OCI-LY3 (cell line): ENCODE measurements around the gene VWA1.
A peak's percentile ranks its signal among the peaks of the same experiment; 100 is the strongest.

ENCODE experiments used
- H2AFZ ChIP-seq: fragments of 200-600, 300-600 bp; shearing (Covaris generic); 2 replicates; pipeline ENCODE4 v1.6.0; 2014; ENCODE audit warnings: antibody characterized with exemption, low read depth, low read length
- H3K27ac ChIP-seq: fragments of 200-600, 300-600 bp; sonication (generic); 2 replicates; pipeline ENCODE4 v1.5.1; 2014; ENCODE audit warnings: mild to moderate bottlenecking, low read length, moderate library complexity, mixed read lengths
- H3K27me3 ChIP-seq: fragments of 200-600, 300-600 bp; sonication (generic); 2 replicates; pipeline ENCODE4 v1.6.1; 2014; ENCODE audit warnings: low read depth, low read length, mixed read lengths
- H3K36me3 ChIP-seq: fragments of 200-600, 300-600 bp; sonication (generic); replicated peaks from 2 replicates; pipeline ENCODE3; 2014; ENCODE audit warnings: low read depth, low read length, mixed read lengths
- H3K4me1 ChIP-seq: fragments of 300-600, 200-600 bp; sonication (generic); 2 replicates; pipeline ENCODE4 v1.6.1; 2014; ENCODE audit warnings: low read length, mixed read lengths
- H3K4me2 ChIP-seq: fragments of 200-600, 300-600 bp; sonication (generic); 2 replicates; pipeline ENCODE4 v1.6.1; 2014; ENCODE audit warnings: low read length, mixed read lengths
- H3K4me3 ChIP-seq: fragments of 300-600, 200-600 bp; sonication (generic); 2 replicates; pipeline ENCODE4 v1.5.1; 2014; ENCODE audit warnings: antibody characterized with exemption, mild to moderate bottlenecking, low read length, moderate library complexity
- H3K79me2 ChIP-seq: fragments of 300-600, 200-600 bp; shearing (Covaris generic); 2 replicates; pipeline ENCODE4 v1.6.1; 2014; ENCODE audit warnings: mild to moderate bottlenecking, low read length, mixed read lengths
- H3K9ac ChIP-seq: fragments of 300-600, 200-600 bp; shearing (Covaris generic); 2 replicates; pipeline ENCODE4 v1.6.0; 2014; ENCODE audit warnings: mild to moderate bottlenecking, low read length, moderate library complexity
- H3K9me3 ChIP-seq: fragments of 200-600, 300-600 bp; shearing (Covaris generic); 2 replicates; pipeline ENCODE4 v1.6.1; 2014; ENCODE audit warnings: low read length, mixed read lengths; ENCODE audit not compliant: insufficient read depth
- H4K20me1 ChIP-seq: fragments of 200-600, 300-600 bp; sonication (generic); 2 replicates; pipeline ENCODE4 v1.6.1; 2016; ENCODE audit warnings: low read length, mixed read lengths; ENCODE audit not compliant: insufficient read depth
- CTCF ChIP-seq: fragments of 200-600, 300-600 bp; sonication (generic); IDR thresholded peaks from 2 replicates; pipeline ENCODE4 v1.5.1; 2014; ENCODE audit warnings: antibody characterized with exemption, low read length, low read depth
- EZH2phosphoT487 ChIP-seq: fragments of 200-600 bp; shearing (Covaris generic); IDR thresholded peaks from 2 replicates; pipeline ENCODE4 v1.6.1; 2018; ENCODE audit warnings: antibody characterized with exemption, mixed run types, low read depth

The VWA1 gene

GRCh38 chr1:1434131-1434823, 1.2 kb upstream of the VWA1 start:
- Histone ChIP-seq H3K4me1 (peaks cover 15% of the 10 kb centered on the region), H3K4me3 (no peak overlapping the region), H3K9me3 (no peaks in the 10 kb centered on the region), H3K27ac (no peak overlapping the region), H3K9ac (no peak overlapping the region), H4K20me1 (no peaks in the 10 kb centered on the region), H3K4me2 (no peak overlapping the region), H3K27me3 (no peaks in the 10 kb centered on the region), H3K36me3 (no peaks in the 10 kb centered on the region), H2AFZ (0 out of 2 replicates have a peak overlapping the region, but pooled peaks have one; percentile 21), H3K79me2 (no peaks in the 10 kb centered on the region)
- no peak for TF ChIP-seq CTCF
- TF ChIP-seq EZH2phosphoT487 = no peak

GRCh38 chr1:1434824-1435105, 725 bp upstream of the VWA1 start:
- Histone ChIP-seq H3K79me2 (no peaks in the 10 kb centered on the region), H3K4me2 (no peak overlapping the region), H3K9ac (no peak overlapping the region), H3K4me3 (no peak overlapping the region), H2AFZ (no peak overlapping the region), H3K4me1 (peaks cover 15% of the 10 kb centered on the region), H3K36me3 (no peaks in the 10 kb centered on the region), H4K20me1 (no peaks in the 10 kb centered on the region), H3K27me3 (no peaks in the 10 kb centered on the region), H3K9me3 (no peaks in the 10 kb centered on the region), H3K27ac (no peak overlapping the region)
- TF ChIP-seq EZH2phosphoT487 (no peak), CTCF (no peak)

- no peak for TF ChIP-seq CTCF
- no peak for TF ChIP-seq EZH2phosphoT487
- Histone ChIP-seq H4K20me1 (no peaks in the 10 kb centered on the region), H3K4me1 (peaks cover 20% of the 10 kb centered on the region), H3K36me3 (no peaks in the 10 kb centered on the region), H3K4me2 (no peak overlapping the region), H3K79me2 (no peaks in the 10 kb centered on the region), H3K9ac (no peak overlapping the region), H3K27ac (no peak overlapping the region), H3K27me3 (no peaks in the 10 kb centered on the region), H2AFZ (no peak overlapping the region), H3K9me3 (no peaks in the 10 kb centered on the region), H3K4me3 (no peak overlapping the region)
Measured at GRCh38 chr1:1435911-1436629, 580 bp downstream of the VWA1 start.

- H3K27me3 ChIP-seq = no peaks in the 10 kb centered on the region
- H3K36me3 ChIP-seq = no peaks in the 10 kb centered on the region
- H3K4me1 ChIP-seq = peaks cover 26% of the 10 kb centered on the region
- H2AFZ ChIP-seq = no peak overlapping the region
- no peak overlapping the region for H3K27ac ChIP-seq
- H3K4me2 ChIP-seq = no peak overlapping the region
- H3K79me2 ChIP-seq = no peaks in the 10 kb centered on the region
- H4K20me1 ChIP-seq = no peaks in the 10 kb centered on the region
- H3K4me3 ChIP-seq = no peak overlapping the region
- no peak overlapping the region for H3K9ac ChIP-seq
- TF ChIP-seq EZH2phosphoT487 (no peak), CTCF (no peak)
- H3K9me3 ChIP-seq = no peaks in the 10 kb centered on the region
Measured at GRCh38 chr1:1436630-1437032, 1.1 kb downstream of the VWA1 start.
